GM19023 (cell line): ENCODE measurements around the gene CHSY3.

Experiments used
- ATAC-seq: cut with Tn5 transposase; IDR thresholded peaks from one replicate; pipeline ENCODE4 v1.9.1; 2021; ENCODE audit warnings: mild to moderate bottlenecking, moderate library complexity; ENCODE audit not compliant: unreplicated experiment

The CHSY3 gene

GRCh38 chr5:129945028-129945427 is 40.8 kb downstream of the CHSY3 start:
- ATAC-seq, result no peak

GRCh38 chr5:129945774-129946270 is 41.6 kb downstream of the CHSY3 start:
- ATAC-seq, result no peak

GRCh38 chr5:129951039-129951438 is 46.8 kb downstream of the CHSY3 start:
- no peak for ATAC-seq

- ATAC-seq, result no peak
These were observed 54.3 kb downstream of the CHSY3 start for GRCh38 chr5:129958581-129958980.

GRCh38 chr5:129960831-129961230 is 56.6 kb downstream of the CHSY3 start:
- ATAC-seq, result no peak

GRCh38 chr5:129962506-129962905 is 58.2 kb downstream of the CHSY3 start:
- ATAC-seq, result no peak

GRCh38 chr5:129963359-129963758 is 59.1 kb downstream of the CHSY3 start:
- ATAC-seq, result no peak

GRCh38 chr5:129966071-129966470 is 61.8 kb downstream of the CHSY3 start:
- ATAC-seq, result no peak

GRCh38 chr5:129971714-129972113 is 67.4 kb downstream of the CHSY3 start:
- ATAC-seq, result no peak

GRCh38 chr5:129972465-129973141 is 68.3 kb downstream of the CHSY3 start:
- no peak for ATAC-seq

- no peak for ATAC-seq
These were observed 69.6 kb downstream of the CHSY3 start for GRCh38 chr5:129973716-129974426.

GRCh38 chr5:129977810-129978209 is 73.5 kb downstream of the CHSY3 start:
- ATAC-seq, result no peak

GRCh38 chr5:129978270-129978669 is 74.0 kb downstream of the CHSY3 start:
- no peak for ATAC-seq

GRCh38 chr5:129988453-129988852 is 84.2 kb downstream of the CHSY3 start:
- no peak for ATAC-seq

- ATAC-seq, result no peak
These were observed 87.5 kb downstream of the CHSY3 start for GRCh38 chr5:129991780-129992179.

- no peak for ATAC-seq
These were observed 92.6 kb downstream of the CHSY3 start for GRCh38 chr5:129996896-129997295.

- ATAC-seq, result no peak
These were observed 96.2 kb downstream of the CHSY3 start for GRCh38 chr5:130000460-130000859.

- no peak for ATAC-seq
These were observed 97.9 kb downstream of the CHSY3 start for GRCh38 chr5:130002183-130002582.

GRCh38 chr5:130002876-130003275 is 98.6 kb downstream of the CHSY3 start:
- ATAC-seq, result no peak

- ATAC-seq, result no peak
These were observed 107.7 kb downstream of the CHSY3 start for GRCh38 chr5:130011986-130012385.

GRCh38 chr5:130017173-130017572 is 112.9 kb downstream of the CHSY3 start:
- ATAC-seq, result no peak

- no peak for ATAC-seq
These were observed 114.4 kb downstream of the CHSY3 start for GRCh38 chr5:130018641-130019040.
